HEK293 (cell line): ENCODE results near the gene RIMS3.

Source experiments
- CTCF ChIA-PET: fragments of 350-600 bp; formaldehyde crosslinking; extraction: SDS; loops from one replicate; lab custom pipeline; 2021; ENCODE audit warnings: antibody characterized with exemption; lab: Yijun Ruan, JAX
- POLR2A ChIA-PET: fragments of 300-600 bp; formaldehyde crosslinking; extraction: SDS; loops from one replicate; lab custom pipeline; 2020; ENCODE audit warnings: antibody characterized with exemption, inconsistent platforms; lab: Yijun Ruan, JAX
- H3K27ac ChIP-seq: fragments of 200-500 bp; sonication (Bioruptor generic); 2 replicates; pipeline ENCODE4 v1.5.1; 2014; ENCODE audit warnings: low read depth, low read length, control low read depth, inconsistent platforms; ENCODE audit errors: extremely low read depth
- H3K36me3 ChIP-seq, 2 experiments: fragments of 200-500 bp in 1 of 2; sonication (Bioruptor generic) in 1 of 2; 1 replicate in 1 of 2; 2 replicates in 1 of 2; pipeline ENCODE4 v1.5.1; 2014 to 2017; ENCODE audit warnings: inconsistent platforms in 2 of 2, low read length in 2 of 2; ENCODE audit not compliant: control insufficient read depth in 2 of 2, insufficient read depth in 1 of 2
- H3K4me1 ChIP-seq: fragments of 200-500 bp; sonication (Bioruptor generic); 2 replicates; pipeline ENCODE4 v1.5.1; 2014; ENCODE audit warnings: mild to moderate bottlenecking, low read length, inconsistent platforms; ENCODE audit not compliant: control insufficient read depth, insufficient read depth
- H3K4me3 ChIP-seq: 2 replicates; pipeline ENCODE4 v1.5.1; 2011; ENCODE audit warnings: low read depth, mild to moderate bottlenecking, control low read depth, low read length, moderate library complexity
- H3K9me3 ChIP-seq: fragments of 200-500 bp; sonication (Bioruptor generic); 2 replicates; pipeline ENCODE4 v1.5.1; 2014; ENCODE audit warnings: low read depth, low read length, inconsistent platforms; ENCODE audit not compliant: control insufficient read depth, insufficient read depth
- KLF8 ChIP-seq: fragments of 450-650 bp; formaldehyde crosslinking; IDR thresholded peaks from 2 replicates; pipeline ENCODE4 v1.5.1; 2016; ENCODE audit warnings: missing biosample characterization, missing genetic modification characterization
- ZBTB48 ChIP-seq: fragments of 450-650 bp; formaldehyde crosslinking; IDR thresholded peaks from 2 replicates; pipeline ENCODE4 v1.5.1; 2016; ENCODE audit warnings: missing biosample characterization, missing genetic modification characterization
- ZFHX2 ChIP-seq: fragments of 450-650 bp; formaldehyde crosslinking; conservative IDR thresholded peaks from 2 replicates; pipeline ENCODE4 v1.5.1; 2016; ENCODE audit warnings: missing biosample characterization, missing genetic modification characterization
- ZNF121 ChIP-seq: fragments of 450-650 bp; formaldehyde crosslinking; IDR thresholded peaks from 2 replicates; pipeline ENCODE4 v1.5.1; 2016; ENCODE audit warnings: missing biosample characterization, missing genetic modification characterization
- ZNF239 ChIP-seq: fragments of 450-650 bp; formaldehyde crosslinking; IDR thresholded peaks from 2 replicates; pipeline ENCODE4 v1.5.1; 2016; ENCODE audit warnings: missing biosample characterization, missing genetic modification characterization
- ZNF292 ChIP-seq: fragments of 450-650 bp; formaldehyde crosslinking; IDR thresholded peaks from 2 replicates; pipeline ENCODE4 v1.5.1; 2016; ENCODE audit warnings: low read depth, missing biosample characterization, missing genetic modification characterization, borderline replicate concordance
- ZNF311 ChIP-seq: fragments of 450-650 bp; formaldehyde crosslinking; IDR thresholded peaks from 2 replicates; pipeline ENCODE4 v1.5.1; 2017; ENCODE audit warnings: missing biosample characterization, missing genetic modification characterization, borderline replicate concordance
- ZNF335 ChIP-seq: fragments of 450-650 bp; formaldehyde crosslinking; conservative IDR thresholded peaks from 2 replicates; pipeline ENCODE4 v1.5.1; 2016; ENCODE audit warnings: missing biosample characterization, missing genetic modification characterization
- ZNF449 ChIP-seq: fragments of 450-650 bp; formaldehyde crosslinking; IDR thresholded peaks from 2 replicates; pipeline ENCODE4 v1.5.1; 2017; ENCODE audit warnings: missing biosample characterization, mild to moderate bottlenecking, missing genetic modification characterization, moderate library complexity
- ZNF518A ChIP-seq: fragments of 450-650 bp; formaldehyde crosslinking; conservative IDR thresholded peaks from 2 replicates; pipeline ENCODE4 v1.5.1; 2016; ENCODE audit warnings: low read depth, missing biosample characterization, missing genetic modification characterization
- ZNF560 ChIP-seq: fragments of 450-650 bp; formaldehyde crosslinking; IDR thresholded peaks from 2 replicates; pipeline ENCODE4 v1.5.1; 2017; ENCODE audit warnings: missing biosample characterization, missing genetic modification characterization, borderline replicate concordance
- ZNF623 ChIP-seq: fragments of 450-650 bp; formaldehyde crosslinking; IDR thresholded peaks from 2 replicates; pipeline ENCODE4 v1.5.1; 2016; ENCODE audit warnings: missing biosample characterization, missing genetic modification characterization
- ZNF830 ChIP-seq: fragments of 450-650 bp; IDR thresholded peaks from 2 replicates; pipeline ENCODE4 v1.5.0; 2018; ENCODE audit warnings: missing biosample characterization, missing genetic modification characterization, low read depth, mild to moderate bottlenecking, moderate library complexity
- ZSCAN23 ChIP-seq: fragments of 450-650 bp; formaldehyde crosslinking; IDR thresholded peaks from 2 replicates; pipeline ENCODE4 v1.5.1; 2016; ENCODE audit warnings: missing biosample characterization, missing genetic modification characterization
- ZSCAN5A ChIP-seq: fragments of 450-650 bp; formaldehyde crosslinking; IDR thresholded peaks from 2 replicates; pipeline ENCODE4 v1.5.1; 2016; ENCODE audit warnings: missing biosample characterization, missing genetic modification characterization

The RIMS3 gene

GRCh38 chr1:40599926-40600325 is 65.6 kb downstream of the RIMS3 start:
- ChIA-PET CTCF (interaction anchor here (1.1 kb wide), 1 partner anchor 13 kb away, joined by 4 read pairs; no protein-coding TSS in a partner anchor), POLR2A (no interaction called here)
- TF ChIP-seq ZNF560 (tag by site-specific recombination) (no peak), ZNF830 (no peak), ZNF623 (tag by site-specific recombination) (no peak), ZNF311 (tag by site-specific recombination) (no peak), ZSCAN23 (no peak), ZNF335 (tag by site-specific recombination) (no peak), ZNF449 (tag by site-specific recombination) (no peak), ZBTB48 (tag by site-specific recombination) (no peak)
- Histone ChIP-seq H3K4me1 (no peaks in the 10 kb centered on the region), H3K9me3 (no peaks in the 10 kb centered on the region), H3K27ac (no peak overlapping the region), H3K4me3 (no peak overlapping the region), H3K36me3 (no peaks in the 10 kb centered on the region)

GRCh38 chr1:40595623-40596022 is 69.9 kb downstream of the RIMS3 start:
- ChIA-PET POLR2A (no interaction called here), CTCF (interaction anchor here (0.6 to 0.7 kb wide), 2 partner anchors 179 to 354 kb away, joined by 3 to 4 read pairs; no protein-coding TSS in a partner anchor)
- H3K4me1 ChIP-seq, result no peaks in the 10 kb centered on the region
- no peak overlapping the region for H3K27ac ChIP-seq
- H3K36me3 ChIP-seq, result no peaks in the 10 kb centered on the region
- no peaks in the 10 kb centered on the region for H3K9me3 ChIP-seq
- H3K4me3 ChIP-seq, result no peak overlapping the region
- no peak for TF ChIP-seq ZNF239 (tag by site-specific recombination)
- TF ChIP-seq ZNF121, result no peak
- no peak for TF ChIP-seq KLF8 (tag by site-specific recombination)
- no peak for TF ChIP-seq ZFHX2 (tag by site-specific recombination)
- no peak for TF ChIP-seq ZNF518A (tag by site-specific recombination)
- no peak for TF ChIP-seq ZNF292 (tag by site-specific recombination)
- no peak for TF ChIP-seq ZSCAN5A (tag by site-specific recombination)
